ENCODE results near the gene GALNT4. TPM values are rescaled to one million over a fixed set of nuclear protein-coding genes. Genes with fewer than 3 reads are reported as not detected.
A peak's percentile ranks its signal among the peaks of the same experiment; 100 is the strongest.

GALNT4 gene
- total and polyA plus RNA-seq, 7 donors, result 3.4 to 14.6 (median 4.6) TPM

DNA sequence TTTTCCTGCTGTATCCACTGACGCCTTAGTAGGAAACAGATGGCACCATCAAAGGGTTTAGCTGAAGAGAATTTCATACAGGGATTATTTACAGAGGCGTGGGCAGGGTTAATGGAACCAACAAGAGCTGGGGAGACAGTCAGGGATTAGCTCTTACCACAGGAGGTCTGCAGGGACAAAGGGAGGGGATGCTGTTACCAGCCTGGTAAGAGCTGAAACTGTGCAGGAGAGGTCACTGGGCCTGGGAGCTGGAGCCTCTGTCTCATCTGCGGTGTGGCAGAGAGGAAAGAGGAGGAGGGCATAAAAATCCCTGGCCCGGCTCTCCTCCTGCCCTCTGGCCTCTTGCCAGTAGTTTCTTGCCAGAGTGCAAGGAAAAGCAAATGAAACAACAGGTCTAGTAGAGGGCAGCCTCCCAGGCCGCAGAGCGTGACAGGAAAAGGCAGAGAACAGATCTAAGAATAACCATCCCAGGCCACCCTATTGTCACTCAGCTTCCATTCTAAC is 20.1 kb upstream of the GALNT4 start:
- peaks cover 0 to 18% (median 6%) of the 10 kb centered on the region in 4 donors for H3K4me1 ChIP-seq

DNA sequence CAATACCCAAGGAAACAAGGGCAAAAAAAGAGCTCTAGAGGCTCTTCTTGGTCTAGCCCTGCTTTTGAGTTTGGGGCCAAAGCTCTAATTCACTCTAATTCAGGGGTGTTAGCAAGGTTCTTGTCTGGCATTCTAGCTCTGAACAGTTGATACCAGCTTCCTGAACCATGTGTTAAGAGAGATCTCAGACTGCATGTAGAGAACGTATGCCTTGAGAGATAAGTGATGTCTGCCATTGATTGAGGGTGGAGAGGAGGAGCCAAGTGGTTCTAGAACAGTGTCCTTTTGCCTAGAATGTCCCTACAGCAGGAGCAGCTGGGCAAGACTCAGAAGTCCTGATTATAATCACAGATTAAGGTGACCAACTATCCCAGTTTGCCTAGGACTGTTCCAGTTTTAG is 19.4 kb upstream of the GALNT4 start:
- Histone ChIP-seq H3K9me3 (no peaks in the 10 kb centered on the region), H3K36me3 (no peaks in the 10 kb centered on the region), H3K27me3 (no peaks in the 10 kb centered on the region), H3K27ac (no peak overlapping the region), H3K4me3 (no peak overlapping the region), H3K4me1 (peaks cover 0 to 18% (median 6%) of the 10 kb centered on the region in 4 donors)
- no peak for DNase-seq
- 91 to 95% methylated on average over 1 of the region's 1 CpG for WGBS, 2 donors
- intact Hi-C loops (cut with DNase I), result loop anchor here (10.0 kb wide), 1 partner anchor 561 kb away; no protein-coding TSS in a partner anchor
- no peak for TF ChIP-seq POLR2AphosphoS5 (IDR thresholded peaks at IDR 0.05)
- TF ChIP-seq POLR2A (IDR thresholded peaks at IDR 0.05), result no peak
- TF ChIP-seq, protein P1, sequence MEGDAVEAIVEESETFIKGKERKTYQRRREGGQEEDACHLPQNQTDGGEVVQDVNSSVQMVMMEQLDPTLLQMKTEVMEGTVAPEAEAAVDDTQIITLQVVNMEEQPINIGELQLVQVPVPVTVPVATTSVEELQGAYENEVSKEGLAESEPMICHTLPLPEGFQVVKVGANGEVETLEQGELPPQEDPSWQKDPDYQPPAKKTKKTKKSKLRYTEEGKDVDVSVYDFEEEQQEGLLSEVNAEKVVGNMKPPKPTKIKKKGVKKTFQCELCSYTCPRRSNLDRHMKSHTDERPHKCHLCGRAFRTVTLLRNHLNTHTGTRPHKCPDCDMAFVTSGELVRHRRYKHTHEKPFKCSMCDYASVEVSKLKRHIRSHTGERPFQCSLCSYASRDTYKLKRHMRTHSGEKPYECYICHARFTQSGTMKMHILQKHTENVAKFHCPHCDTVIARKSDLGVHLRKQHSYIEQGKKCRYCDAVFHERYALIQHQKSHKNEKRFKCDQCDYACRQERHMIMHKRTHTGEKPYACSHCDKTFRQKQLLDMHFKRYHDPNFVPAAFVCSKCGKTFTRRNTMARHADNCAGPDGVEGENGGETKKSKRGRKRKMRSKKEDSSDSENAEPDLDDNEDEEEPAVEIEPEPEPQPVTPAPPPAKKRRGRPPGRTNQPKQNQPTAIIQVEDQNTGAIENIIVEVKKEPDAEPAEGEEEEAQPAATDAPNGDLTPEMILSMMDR (IDR thresholded peaks at IDR 0.05), result no peak
- no peak for TF ChIP-seq EP300 (IDR thresholded peaks at IDR 0.05)

More for the DNA sequence above, 20.1 kb upstream of the GALNT4 start:
- no peaks in the 10 kb centered on the region for H3K9me3 ChIP-seq
- 16 to 43% methylated on average over 6 of the region's 6 CpGs for WGBS, 2 donors
- intact Hi-C loops (cut with DNase I), result loop anchor here (10.0 kb wide), 1 partner anchor 560 kb away; no protein-coding TSS in a partner anchor
- TF ChIP-seq POLR2A (IDR thresholded peaks at IDR 0.05) (no peak), POLR2AphosphoS5 (IDR thresholded peaks at IDR 0.05) (no peak), EP300 (IDR thresholded peaks at IDR 0.05) (no peak)
- TF ChIP-seq, protein P1 (IDR thresholded peaks at IDR 0.05), result no peak
- DNase-seq, result peak; percentile 64
- H3K27ac ChIP-seq, result no peak overlapping the region
- no peaks in the 10 kb centered on the region for H3K27me3 ChIP-seq
- H3K4me3 ChIP-seq, result no peak overlapping the region
- H3K36me3 ChIP-seq, result no peaks in the 10 kb centered on the region

DNA sequence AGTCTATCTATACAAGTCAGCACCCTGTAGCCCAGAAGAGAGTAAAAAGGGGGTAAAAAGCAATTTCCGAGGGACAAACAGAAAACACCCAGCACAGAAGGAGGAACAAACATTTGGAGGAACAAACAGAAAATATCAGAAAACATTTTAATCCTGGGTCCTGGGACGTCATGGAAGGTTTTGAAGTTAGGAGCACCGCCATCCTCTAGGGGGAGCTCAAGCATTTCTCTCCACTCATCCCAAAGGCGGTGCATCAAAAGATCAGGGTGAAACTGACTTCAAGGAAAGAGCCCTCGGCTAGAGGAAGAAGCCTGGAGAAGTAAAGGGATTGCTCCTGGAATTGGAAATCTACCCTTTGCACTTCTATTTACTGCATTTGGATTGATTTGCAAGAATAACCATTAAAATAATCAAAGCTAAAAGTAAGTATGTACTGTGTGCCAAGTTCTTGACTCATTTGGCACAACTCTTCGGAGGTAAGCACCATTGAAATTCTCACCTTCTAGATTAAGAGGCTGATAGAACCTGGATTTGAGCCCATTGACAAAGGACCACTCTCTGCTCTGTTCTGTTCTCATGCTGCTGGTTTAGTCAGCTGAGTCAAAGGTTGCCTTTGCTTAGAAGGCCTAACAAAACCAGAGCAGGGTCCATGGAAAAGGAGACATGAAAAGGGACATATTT is 18.5 kb upstream of the GALNT4 start:
- Histone ChIP-seq H3K27me3 (no peaks in the 10 kb centered on the region), H3K9me3 (no peaks in the 10 kb centered on the region), H3K36me3 (no peaks in the 10 kb centered on the region), H3K27ac (no peak overlapping the region), H3K4me3 (no peak overlapping the region), H3K4me1 (peaks cover 0 to 18% (median 6%) of the 10 kb centered on the region in 4 donors)
- intact Hi-C loops (cut with DNase I), result loop anchor here (2.0 to 10.0 kb wide), 2 partner anchors 562 to 1416 kb away; no protein-coding TSS in a partner anchor
- peak; percentile 75 for DNase-seq
- TF ChIP-seq POLR2A (IDR thresholded peaks at IDR 0.05) (no peak), POLR2AphosphoS5 (IDR thresholded peaks at IDR 0.05) (no peak)
- TF ChIP-seq, protein P1 (IDR thresholded peaks at IDR 0.05), result peak; percentile 70 to 84 (median 80)
- 7 to 13% methylated on average over 6 of the region's 6 CpGs for WGBS, 2 donors

DNA sequence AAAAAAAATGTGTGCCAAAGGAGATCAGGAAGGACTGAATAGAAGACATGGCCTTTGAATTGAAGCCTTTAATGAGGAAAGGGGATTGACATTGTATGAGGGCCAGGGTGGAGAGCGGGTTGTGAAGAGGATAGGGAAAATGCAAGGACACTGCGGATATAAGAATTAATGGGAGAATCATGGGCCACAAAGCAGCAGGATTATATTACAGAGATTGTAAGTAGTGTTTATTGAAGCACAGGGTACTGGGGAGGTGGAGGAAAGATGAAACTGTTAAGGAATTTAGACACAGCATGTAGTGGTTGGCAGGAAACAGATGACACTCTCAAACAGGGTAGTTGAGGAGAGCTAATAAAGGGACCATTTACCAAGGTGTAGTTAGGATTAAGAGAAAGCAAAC is 17.6 kb upstream of the GALNT4 start:
- intact Hi-C loops (cut with DNase I), result loop anchor here (2.0 to 10.0 kb wide), 2 partner anchors 563 to 1417 kb away; no protein-coding TSS in a partner anchor
- WGBS, 2 donors, result 93 to 99% methylated on average over 2 of the region's 2 CpGs

More for the DNA sequence above, 17.6 kb upstream of the GALNT4 start:
- peaks cover 0 to 18% (median 6%) of the 10 kb centered on the region in 4 donors for H3K4me1 ChIP-seq
- H3K4me3 ChIP-seq, result no peak overlapping the region
- H3K9me3 ChIP-seq, result no peaks in the 10 kb centered on the region
- DNase-seq, result no peak
- no peak overlapping the region for H3K27ac ChIP-seq
- no peaks in the 10 kb centered on the region for H3K27me3 ChIP-seq
- TF ChIP-seq POLR2A (IDR thresholded peaks at IDR 0.05) (no peak), POLR2AphosphoS5 (IDR thresholded peaks at IDR 0.05) (no peak), EP300 (IDR thresholded peaks at IDR 0.05) (no peak)
- TF ChIP-seq, protein P1 (IDR thresholded peaks at IDR 0.05), result no peak
- H3K36me3 ChIP-seq, result no peaks in the 10 kb centered on the region
